ENCODE measurements around the gene DUSP5.
A peak's percentile ranks its signal among the peaks of the same experiment; 100 is the strongest.

DUSP5 gene

GRCh38 chr10:110479710-110480109, 18.0 kb upstream of the DUSP5 start (continued):
- TF ChIP-seq, protein P1, sequence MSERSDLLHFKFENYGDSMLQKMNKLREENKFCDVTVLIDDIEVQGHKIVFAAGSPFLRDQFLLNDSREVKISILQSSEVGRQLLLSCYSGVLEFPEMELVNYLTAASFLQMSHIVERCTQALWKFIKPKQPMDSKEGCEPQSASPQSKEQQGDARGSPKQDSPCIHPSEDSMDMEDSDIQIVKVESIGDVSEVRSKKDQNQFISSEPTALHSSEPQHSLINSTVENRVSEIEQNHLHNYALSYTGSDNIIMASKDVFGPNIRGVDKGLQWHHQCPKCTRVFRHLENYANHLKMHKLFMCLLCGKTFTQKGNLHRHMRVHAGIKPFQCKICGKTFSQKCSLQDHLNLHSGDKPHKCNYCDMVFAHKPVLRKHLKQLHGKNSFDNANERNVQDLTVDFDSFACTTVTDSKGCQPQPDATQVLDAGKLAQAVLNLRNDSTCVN (tag by site-specific recombination; optimal IDR thresholded peaks at IDR 0.05), result no peak
- no peak for TF ChIP-seq OSR2 (tag by site-specific recombination; IDR thresholded peaks at IDR 0.05)

DNA sequence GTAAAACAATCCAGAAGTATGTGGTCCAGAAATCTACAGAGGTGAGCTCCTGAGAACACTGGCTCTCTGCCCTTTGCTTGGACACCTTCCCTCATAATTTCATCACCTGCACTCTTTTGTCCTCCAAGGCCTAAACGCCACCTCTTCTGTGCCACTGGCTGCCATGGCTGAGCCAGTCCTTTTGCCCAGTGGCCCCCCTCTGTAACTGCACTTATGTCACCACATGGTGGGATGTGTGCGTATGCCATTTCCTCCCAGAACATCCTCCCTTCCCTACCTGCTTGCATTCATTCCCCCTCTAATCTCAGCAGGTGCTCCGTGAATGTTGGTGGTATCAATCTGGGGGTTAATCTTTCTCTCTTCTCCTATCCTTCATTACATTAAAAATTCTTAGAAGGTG, 17.3 kb upstream of the DUSP5 start:
- Histone ChIP-seq H3K9me3 (ENCODE audit: control insufficient read depth, insufficient read depth, low read depth, low read length) (no peaks in the 10 kb centered on the region), H3K36me3 (ENCODE audit: control insufficient read depth in 2 of 2, insufficient read depth in 1 of 2, low read length in 2 of 2) (no peaks in the 10 kb centered on the region), H3K27ac (ENCODE audit: extremely low read depth, low read depth, low read length) (no peak overlapping the region), H3K4me3 (ENCODE audit: low read depth, low read length) (no peak overlapping the region), H3K4me1 (ENCODE audit: control insufficient read depth, insufficient read depth, low read length) (peaks cover 4% of the 10 kb centered on the region)
- ChIA-PET POLR2A (no interaction called here), CTCF (no interaction called here)
- TF ChIP-seq, protein P2, sequence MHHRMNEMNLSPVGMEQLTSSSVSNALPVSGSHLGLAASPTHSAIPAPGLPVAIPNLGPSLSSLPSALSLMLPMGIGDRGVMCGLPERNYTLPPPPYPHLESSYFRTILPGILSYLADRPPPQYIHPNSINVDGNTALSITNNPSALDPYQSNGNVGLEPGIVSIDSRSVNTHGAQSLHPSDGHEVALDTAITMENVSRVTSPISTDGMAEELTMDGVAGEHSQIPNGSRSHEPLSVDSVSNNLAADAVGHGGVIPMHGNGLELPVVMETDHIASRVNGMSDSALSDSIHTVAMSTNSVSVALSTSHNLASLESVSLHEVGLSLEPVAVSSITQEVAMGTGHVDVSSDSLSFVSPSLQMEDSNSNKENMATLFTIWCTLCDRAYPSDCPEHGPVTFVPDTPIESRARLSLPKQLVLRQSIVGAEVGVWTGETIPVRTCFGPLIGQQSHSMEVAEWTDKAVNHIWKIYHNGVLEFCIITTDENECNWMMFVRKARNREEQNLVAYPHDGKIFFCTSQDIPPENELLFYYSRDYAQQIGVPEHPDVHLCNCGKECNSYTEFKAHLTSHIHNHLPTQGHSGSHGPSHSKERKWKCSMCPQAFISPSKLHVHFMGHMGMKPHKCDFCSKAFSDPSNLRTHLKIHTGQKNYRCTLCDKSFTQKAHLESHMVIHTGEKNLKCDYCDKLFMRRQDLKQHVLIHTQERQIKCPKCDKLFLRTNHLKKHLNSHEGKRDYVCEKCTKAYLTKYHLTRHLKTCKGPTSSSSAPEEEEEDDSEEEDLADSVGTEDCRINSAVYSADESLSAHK (tag by site-specific recombination; IDR thresholded peaks at IDR 0.05), result no peak
- TF ChIP-seq ZNF423 (tag by site-specific recombination; IDR thresholded peaks at IDR 0.05), result no peak
- TF ChIP-seq ZNF324 (tag by site-specific recombination; IDR thresholded peaks at IDR 0.05), result no peak

- TF ChIP-seq YY2 (tag by site-specific recombination; IDR thresholded peaks at IDR 0.05) (no peak), ATF2 (tag by site-specific recombination; IDR thresholded peaks at IDR 0.05; ENCODE audit: low read depth) (no peak), ZNF155 (tag by site-specific recombination; IDR thresholded peaks at IDR 0.05) (no peak), ZNF23 (tag by site-specific recombination; IDR thresholded peaks at IDR 0.05; ENCODE audit: borderline replicate concordance) (no peak)
- TF ChIP-seq, protein P3, sequence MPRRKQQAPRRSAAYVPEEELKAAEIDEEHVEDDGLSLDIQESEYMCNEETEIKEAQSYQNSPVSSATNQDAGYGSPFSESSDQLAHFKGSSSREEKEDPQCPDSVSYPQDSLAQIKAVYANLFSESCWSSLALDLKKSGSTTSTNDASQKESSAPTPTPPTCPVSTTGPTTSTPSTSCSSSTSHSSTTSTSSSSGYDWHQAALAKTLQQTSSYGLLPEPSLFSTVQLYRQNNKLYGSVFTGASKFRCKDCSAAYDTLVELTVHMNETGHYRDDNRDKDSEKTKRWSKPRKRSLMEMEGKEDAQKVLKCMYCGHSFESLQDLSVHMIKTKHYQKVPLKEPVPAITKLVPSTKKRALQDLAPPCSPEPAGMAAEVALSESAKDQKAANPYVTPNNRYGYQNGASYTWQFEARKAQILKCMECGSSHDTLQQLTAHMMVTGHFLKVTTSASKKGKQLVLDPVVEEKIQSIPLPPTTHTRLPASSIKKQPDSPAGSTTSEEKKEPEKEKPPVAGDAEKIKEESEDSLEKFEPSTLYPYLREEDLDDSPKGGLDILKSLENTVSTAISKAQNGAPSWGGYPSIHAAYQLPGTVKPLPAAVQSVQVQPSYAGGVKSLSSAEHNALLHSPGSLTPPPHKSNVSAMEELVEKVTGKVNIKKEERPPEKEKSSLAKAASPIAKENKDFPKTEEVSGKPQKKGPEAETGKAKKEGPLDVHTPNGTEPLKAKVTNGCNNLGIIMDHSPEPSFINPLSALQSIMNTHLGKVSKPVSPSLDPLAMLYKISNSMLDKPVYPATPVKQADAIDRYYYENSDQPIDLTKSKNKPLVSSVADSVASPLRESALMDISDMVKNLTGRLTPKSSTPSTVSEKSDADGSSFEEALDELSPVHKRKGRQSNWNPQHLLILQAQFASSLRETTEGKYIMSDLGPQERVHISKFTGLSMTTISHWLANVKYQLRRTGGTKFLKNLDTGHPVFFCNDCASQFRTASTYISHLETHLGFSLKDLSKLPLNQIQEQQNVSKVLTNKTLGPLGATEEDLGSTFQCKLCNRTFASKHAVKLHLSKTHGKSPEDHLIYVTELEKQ (tag by site-specific recombination; IDR thresholded peaks at IDR 0.05; ENCODE audit: borderline replicate concordance), result no peak
- Histone ChIP-seq H3K9me3 (ENCODE audit: control insufficient read depth, insufficient read depth, low read depth, low read length) (no peaks in the 10 kb centered on the region), H3K4me3 (ENCODE audit: low read depth, low read length) (no peak overlapping the region), H3K36me3 (ENCODE audit: control insufficient read depth in 2 of 2, insufficient read depth in 1 of 2, low read length in 2 of 2) (no peaks in the 10 kb centered on the region), H3K27ac (ENCODE audit: extremely low read depth, low read depth, low read length) (no peak overlapping the region), H3K4me1 (ENCODE audit: control insufficient read depth, insufficient read depth, low read length) (peaks cover 7% of the 10 kb centered on the region)
- ChIA-PET CTCF (interaction anchor here (1.2 to 1.9 kb wide), 2 partner anchors 65 to 147 kb away, joined by 3 to 8 read pairs; no protein-coding TSS in a partner anchor), POLR2A (interaction anchor here (1.1 kb wide), 1 partner anchor 15 kb away, joined by 3 read pairs; no protein-coding TSS in a partner anchor)
Observed at GRCh38 chr10:110481919-110482318, 15.8 kb upstream of the DUSP5 start.

DNA sequence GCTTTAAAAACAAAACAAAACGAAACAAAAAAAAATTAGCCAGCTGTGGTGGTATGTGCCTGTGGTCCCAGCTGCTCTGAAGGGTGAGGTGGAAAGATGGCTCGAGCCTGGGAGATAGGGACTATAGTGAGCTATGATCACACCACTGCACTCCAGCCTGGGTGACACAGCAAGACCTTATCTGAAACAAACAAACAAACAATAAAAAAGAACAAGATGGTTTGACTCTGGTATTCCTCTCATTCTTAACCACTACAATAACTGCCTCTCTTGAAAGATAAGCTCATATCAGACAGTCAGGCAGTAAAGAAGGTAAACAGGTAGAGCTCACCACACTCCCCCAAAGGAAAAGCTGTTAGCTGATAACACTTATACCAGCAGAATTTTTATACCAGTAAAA, 14.1 kb upstream of the DUSP5 start:
- H3K4me3 ChIP-seq (ENCODE audit: low read depth, low read length), result no peak overlapping the region
- H3K4me1 ChIP-seq (ENCODE audit: control insufficient read depth, insufficient read depth, low read length), result peaks cover 14% of the 10 kb centered on the region
- ChIA-PET CTCF (interaction anchor here (0.6 to 1.9 kb wide), 3 partner anchors 63 to 83 kb away, joined by 4 to 8 read pairs (median 4); no protein-coding TSS in a partner anchor), POLR2A (interaction anchor here (1.2 kb wide), 1 partner anchor 18 kb away, joined by 3 read pairs; no protein-coding TSS in a partner anchor)
- no peaks in the 10 kb centered on the region for H3K9me3 ChIP-seq (ENCODE audit: control insufficient read depth, insufficient read depth, low read depth, low read length)
- no peaks in the 10 kb centered on the region for H3K36me3 ChIP-seq (ENCODE audit: control insufficient read depth in 2 of 2, insufficient read depth in 1 of 2, low read length in 2 of 2)
- no peak overlapping the region for H3K27ac ChIP-seq (ENCODE audit: extremely low read depth, low read depth, low read length)
- TF ChIP-seq BCL11A (tag by site-specific recombination; IDR thresholded peaks at IDR 0.05; ENCODE audit: low read depth) (no peak), ZNF585B (tag by site-specific recombination; IDR thresholded peaks at IDR 0.05) (no peak), SP3 (tag by site-specific recombination; IDR thresholded peaks at IDR 0.05) (0 out of 2 replicates have a peak, but pooled peaks have one; percentile 6), AEBP2 (tag by site-specific recombination; IDR thresholded peaks at IDR 0.05; ENCODE audit: borderline replicate concordance) (no peak), ZBTB8A (tag by site-specific recombination; IDR thresholded peaks at IDR 0.05) (no peak), KLF1 (tag by site-specific recombination; IDR thresholded peaks at IDR 0.05) (no peak), ZNF707 (tag by site-specific recombination; IDR thresholded peaks at IDR 0.05) (no peak), WT1 (tag by site-specific recombination; IDR thresholded peaks at IDR 0.05) (peak; percentile 53), ZNF473 (tag by site-specific recombination; IDR thresholded peaks at IDR 0.05) (no peak), ZNF843 (tag by site-specific recombination; IDR thresholded peaks at IDR 0.05) (peak; percentile 50; the same call in 1 of the 2 replicates)
